ENCODE measurements around the gene GASK1B.

DNA sequence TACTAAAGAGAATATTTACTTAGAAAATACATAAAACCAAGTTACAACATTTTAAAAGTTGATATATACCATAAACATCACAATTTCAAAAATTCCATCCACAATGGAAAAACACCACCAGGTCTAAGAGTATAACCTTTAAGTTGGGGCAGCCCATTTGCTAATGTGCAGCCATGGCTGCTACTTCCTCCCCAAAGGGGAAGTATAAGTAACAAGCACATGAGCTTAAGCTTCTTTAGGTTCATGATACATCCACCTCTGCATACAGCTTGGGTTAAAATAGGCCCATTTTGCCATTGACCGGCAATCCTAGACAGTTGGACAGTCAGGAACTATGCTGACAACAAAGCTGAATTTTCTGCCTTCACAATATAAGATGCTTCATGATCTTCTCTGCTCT lies 16.6 kb upstream of the GASK1B start:
- TF ChIP-seq TFCP2L1 (CRISPR knock-in tag; IDR thresholded peaks at IDR 0.05) (no peak), RFX5 (IDR thresholded peaks at IDR 0.05) (no peak), POLR2A (IDR thresholded peaks at IDR 0.05; ENCODE audit: low read length) (no peak), MYC (IDR thresholded peaks at IDR 0.05; ENCODE audit: borderline replicate concordance, low read length) (no peak), ZFP36 (IDR thresholded peaks at IDR 0.05; ENCODE audit: borderline replicate concordance, partially characterized antibody) (no peak), MAFK (IDR thresholded peaks at IDR 0.05; ENCODE audit: partially characterized antibody) (no peak), REST (IDR thresholded peaks at IDR 0.05) (no peak), RCOR1 (IDR thresholded peaks at IDR 0.05; ENCODE audit: low read depth, low read length) (no peak), PHF8 (IDR thresholded peaks at IDR 0.05; ENCODE audit: borderline replicate concordance, low read depth) (no peak), HOXA7 (CRISPR knock-in tag; IDR thresholded peaks at IDR 0.05) (no peak), ESRRA (IDR thresholded peaks at IDR 0.05; ENCODE audit: borderline replicate concordance, low read length) (no peak), NPAS2 (CRISPR knock-in tag; IDR thresholded peaks at IDR 0.05; ENCODE audit: borderline replicate concordance) (no peak)
- TF ChIP-seq, protein P1, sequence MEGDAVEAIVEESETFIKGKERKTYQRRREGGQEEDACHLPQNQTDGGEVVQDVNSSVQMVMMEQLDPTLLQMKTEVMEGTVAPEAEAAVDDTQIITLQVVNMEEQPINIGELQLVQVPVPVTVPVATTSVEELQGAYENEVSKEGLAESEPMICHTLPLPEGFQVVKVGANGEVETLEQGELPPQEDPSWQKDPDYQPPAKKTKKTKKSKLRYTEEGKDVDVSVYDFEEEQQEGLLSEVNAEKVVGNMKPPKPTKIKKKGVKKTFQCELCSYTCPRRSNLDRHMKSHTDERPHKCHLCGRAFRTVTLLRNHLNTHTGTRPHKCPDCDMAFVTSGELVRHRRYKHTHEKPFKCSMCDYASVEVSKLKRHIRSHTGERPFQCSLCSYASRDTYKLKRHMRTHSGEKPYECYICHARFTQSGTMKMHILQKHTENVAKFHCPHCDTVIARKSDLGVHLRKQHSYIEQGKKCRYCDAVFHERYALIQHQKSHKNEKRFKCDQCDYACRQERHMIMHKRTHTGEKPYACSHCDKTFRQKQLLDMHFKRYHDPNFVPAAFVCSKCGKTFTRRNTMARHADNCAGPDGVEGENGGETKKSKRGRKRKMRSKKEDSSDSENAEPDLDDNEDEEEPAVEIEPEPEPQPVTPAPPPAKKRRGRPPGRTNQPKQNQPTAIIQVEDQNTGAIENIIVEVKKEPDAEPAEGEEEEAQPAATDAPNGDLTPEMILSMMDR (IDR thresholded peaks at IDR 0.05), result no peak
- TF ChIP-seq, protein P2, sequence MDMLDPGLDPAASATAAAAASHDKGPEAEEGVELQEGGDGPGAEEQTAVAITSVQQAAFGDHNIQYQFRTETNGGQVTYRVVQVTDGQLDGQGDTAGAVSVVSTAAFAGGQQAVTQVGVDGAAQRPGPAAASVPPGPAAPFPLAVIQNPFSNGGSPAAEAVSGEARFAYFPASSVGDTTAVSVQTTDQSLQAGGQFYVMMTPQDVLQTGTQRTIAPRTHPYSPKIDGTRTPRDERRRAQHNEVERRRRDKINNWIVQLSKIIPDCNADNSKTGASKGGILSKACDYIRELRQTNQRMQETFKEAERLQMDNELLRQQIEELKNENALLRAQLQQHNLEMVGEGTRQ (IDR thresholded peaks at IDR 0.05), result no peak
